GM12873 (cell line): ENCODE data around the gene MPEG1.

ENCODE experiments used
- CTCF ChIP-seq: IDR thresholded peaks from 2 replicates; pipeline ENCODE4 v1.5.1; 2012; ENCODE audit warnings: low read depth, mild to moderate bottlenecking, moderate library complexity, low read length, control low read depth; ENCODE audit not compliant: insufficient read depth; ENCODE audit errors: missing control alignments

The MPEG1 gene

GRCh38 chr11:59218319-59218718 is 5.6 kb upstream of the MPEG1 start:
- no peak for TF ChIP-seq CTCF

DNA sequence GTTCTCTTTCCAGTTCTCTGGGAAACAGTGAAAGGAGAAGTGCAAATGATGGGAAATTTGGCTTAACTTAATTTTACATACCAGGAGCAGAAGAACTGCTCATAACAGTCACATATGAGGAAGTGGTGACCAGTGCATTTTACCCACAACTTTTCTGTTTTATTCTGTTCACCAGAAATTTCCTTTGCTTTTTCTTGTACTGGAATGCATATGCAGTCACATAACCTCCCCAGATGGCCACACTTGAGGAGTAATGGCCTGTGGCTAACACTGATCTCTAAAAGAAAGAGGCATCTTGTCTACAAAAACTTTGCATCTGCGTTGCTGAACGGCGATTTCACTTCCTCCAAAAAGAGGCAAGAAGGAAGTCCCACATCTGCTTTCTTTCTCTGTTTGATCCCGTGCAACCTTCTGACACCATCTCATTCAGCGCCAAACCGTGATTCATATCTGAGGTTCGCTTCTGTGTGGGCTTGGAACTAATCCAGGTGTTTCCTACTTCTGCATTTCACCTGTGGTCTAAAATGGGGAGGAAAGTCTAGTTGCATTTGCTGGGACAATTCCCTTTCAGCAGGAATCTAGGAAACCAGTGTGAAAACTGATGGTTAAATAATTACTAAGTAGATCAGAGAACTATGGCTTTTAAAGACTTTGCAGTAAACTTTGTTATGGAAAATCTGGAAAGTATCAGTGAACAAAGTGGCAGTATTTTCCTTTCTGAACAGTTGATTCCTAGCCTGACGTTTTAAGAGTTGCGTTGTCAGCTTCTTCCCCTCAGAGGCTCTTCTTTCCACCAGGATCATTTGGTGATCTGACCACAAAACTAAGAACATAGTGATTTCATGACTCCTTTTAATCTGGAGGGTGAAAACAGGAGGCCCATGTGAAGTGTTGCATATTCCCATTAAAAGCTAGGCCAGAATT is 4.2 kb upstream of the MPEG1 start:
- no peak for TF ChIP-seq CTCF

DNA sequence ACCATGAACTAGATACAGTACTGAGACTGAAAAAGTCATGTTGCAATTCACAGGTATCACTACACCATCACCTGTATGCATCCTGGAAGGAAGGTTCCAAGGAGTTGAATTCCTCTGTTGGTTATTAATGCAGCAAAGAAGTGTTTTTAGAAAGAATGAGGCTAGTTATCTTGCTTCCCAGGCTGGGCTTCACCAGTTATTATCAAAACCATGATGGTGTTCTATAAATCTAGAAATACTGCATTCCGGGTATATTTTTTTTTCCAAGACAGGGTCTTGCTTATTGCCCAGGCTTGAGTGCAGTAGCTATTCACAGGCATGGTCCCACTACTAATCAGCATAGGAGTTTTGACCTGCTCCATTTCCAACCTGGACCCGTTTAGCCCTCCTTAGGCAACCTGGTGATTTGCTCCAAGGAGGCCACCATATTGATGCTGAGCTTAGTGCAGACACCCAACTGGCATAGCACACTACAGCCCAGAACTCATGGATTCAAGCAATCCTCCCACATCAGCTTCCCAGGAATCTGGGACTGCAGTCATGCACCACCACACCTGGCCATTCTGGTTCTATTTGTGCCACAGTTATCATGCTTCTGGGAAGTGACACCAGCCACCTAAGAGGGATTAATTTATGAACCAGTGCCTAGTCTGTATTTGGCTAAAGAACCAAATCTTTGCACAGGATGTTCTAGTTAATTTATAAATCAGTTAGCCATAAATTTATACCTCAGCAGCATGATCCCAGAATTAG is 1.6 kb upstream of the MPEG1 start:
- TF ChIP-seq CTCF = no peak

- TF ChIP-seq CTCF = no peak
These were observed 505 bp downstream of the MPEG1 start for GRCh38 chr11:59212222-59212621.

DNA sequence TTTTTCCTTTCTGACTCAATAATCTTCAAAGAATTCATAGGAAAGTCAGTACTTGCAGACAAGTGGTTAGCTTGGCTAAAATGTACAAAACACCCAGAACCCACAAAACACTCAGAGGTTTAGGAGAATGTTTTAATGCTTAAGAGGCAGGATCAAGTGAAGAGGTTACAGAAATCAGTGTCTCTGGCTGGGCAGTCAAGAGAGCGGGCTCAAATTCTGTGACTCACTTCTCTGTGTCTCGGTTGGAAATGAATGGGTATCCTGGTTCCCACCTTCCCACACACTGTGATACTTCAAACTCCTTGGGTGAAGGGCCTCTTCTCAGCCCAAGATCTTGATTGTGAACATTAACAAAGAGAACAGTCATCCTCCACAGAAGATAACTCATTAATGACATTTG is 3.8 kb downstream of the MPEG1 start:
- TF ChIP-seq CTCF = no peak

DNA sequence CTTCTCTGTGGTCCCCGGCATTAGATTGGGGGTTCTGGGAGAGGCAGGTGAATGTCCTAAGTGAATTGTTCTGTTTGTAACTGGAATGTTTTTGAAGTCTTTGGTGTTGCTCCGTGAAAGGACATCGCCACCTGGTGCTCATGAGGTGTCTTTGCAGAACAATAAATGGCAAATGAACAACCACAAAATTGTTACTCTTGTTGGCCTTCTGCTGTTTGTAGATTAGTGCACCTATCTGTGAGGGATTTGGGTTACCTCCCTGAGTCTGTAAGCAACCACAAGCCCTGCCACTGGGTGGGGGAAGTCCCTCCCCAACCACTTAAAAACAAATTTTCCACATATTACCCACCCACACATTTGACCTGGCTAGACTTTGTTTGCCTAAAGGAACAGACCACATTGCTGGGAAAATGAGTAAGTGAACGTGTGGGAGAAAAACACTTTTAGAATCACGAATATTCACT is 4.7 kb downstream of the MPEG1 start:
- TF ChIP-seq CTCF = peak; percentile 82

- peak; percentile 78 for TF ChIP-seq CTCF
These were observed 6.1 kb downstream of the MPEG1 start for GRCh38 chr11:59206635-59207034.
